Sigmoid colon (tissue), 7 donors: ENCODE data around the gene POC1B. TPM values are rescaled to one million over a fixed set of nuclear protein-coding genes. Genes with fewer than 3 reads are reported as not detected.

Experiments used
- DNase-seq: peaks from one replicate; pipeline ENCODE4 v3.0.0-alpha.2; 2019
- H3K27ac ChIP-seq, 4 donors: fragments of 200-600 bp; sonication (generic); one replicate each; pipeline ENCODE4 v1.5.1; 2016 to 2019; ENCODE audit warnings: mild to moderate bottlenecking in 1 of 4
- H3K27me3 ChIP-seq, 3 donors: fragments of 200-600 bp; sonication (generic); one replicate each; pipeline ENCODE4 v1.5.1; 2019; ENCODE audit warnings: mild to moderate bottlenecking in 1 of 3
- H3K36me3 ChIP-seq, 4 donors: fragments of 200-600 bp; sonication (generic); one replicate each; pipeline ENCODE4 v1.5.1; 2016 to 2019
- H3K4me1 ChIP-seq, 4 donors: fragments of 200-600 bp; sonication (generic); one replicate each; pipeline ENCODE4 v1.5.1; 2017 to 2019
- H3K4me3 ChIP-seq, 4 donors: fragments of 200-600 bp; sonication (generic); one replicate each; pipeline ENCODE4 v1.5.1; 2017 to 2019; ENCODE audit warnings: mild to moderate bottlenecking in 2 of 4, moderate library complexity in 1 of 4
- H3K9me3 ChIP-seq, 4 donors: fragments of 200-600 bp in 3 of 4; sonication (generic) in 3 of 4; one replicate each; pipeline versions ENCODE4 v1.5.1 to v1.6.1; 2013 to 2019
- EP300 ChIP-seq, 4 donors: sonication (generic); formaldehyde crosslinking; IDR thresholded peaks; one replicate each; pipeline ENCODE4 v1.6.1; 2017; ENCODE audit warnings: antibody characterized with exemption in 4 of 4
- POLR2A ChIP-seq, 2 donors: fragments of 450-650 bp; IDR thresholded peaks; one replicate each; pipeline ENCODE4 v1.6.1; 2016; ENCODE audit warnings: antibody characterized with exemption in 2 of 2, mild to moderate bottlenecking in 2 of 2, moderate library complexity in 2 of 2
- POLR2AphosphoS5 ChIP-seq, 4 donors: sonication (generic); formaldehyde crosslinking; IDR thresholded peaks; one replicate each; pipeline ENCODE4 v1.6.1; 2017; ENCODE audit warnings: antibody characterized with exemption in 4 of 4
- WGBS, 2 donors: extraction: QIAGEN DNeasy Blood & Tissue Kit; methylation state at CpG; one replicate each; pipeline ENCODE4 v1.1.7; 2013; 5-methylcytosine and 5-hydroxymethylcytosine counted together
- intact Hi-C: fragments of 100-400 bp; cut with DNase I; formaldehyde crosslinking; loops from one replicate; pipeline ENCODE4 v1.15.1; 2023
- polyA plus RNA-seq, 3 donors: library from polyadenylated mRNA; stranded (reverse); fragments of 200-250 nt; gene quantifications; one replicate each; pipeline ENCODE4 v1.2.3, GENCODE V29; 2013
- total RNA-seq, 4 donors: library from RNA; depleted of rRNA; stranded (reverse); fragments of >200 nt; gene quantifications; one replicate each; pipeline ENCODE4 v1.1.0, GENCODE V29; 2016
- TF ChIP-seq, protein P1 (sequence below), 4 experiments: fragments of 450-650 bp in 3 of 4; fragments of 200-600 bp in 1 of 4; IDR thresholded peaks; one replicate each; pipeline ENCODE4 v1.5.1; 2016 to 2019; ENCODE audit warnings: antibody characterized with exemption in 4 of 4, mild to moderate bottlenecking in 3 of 4, moderate library complexity in 2 of 4
- donor health status: healthy with polysubstance abuse.
- donor health status: Bipolar disorder and iron deficiency.
- donor health status: healthy.

POC1B gene
- total and polyA plus RNA-seq, 7 donors, result 12.5 to 31.7 (median 28.1) TPM

- 0% methylated on average over 43 of the region's 43 CpGs for WGBS, 2 donors
These were observed 1.1 kb downstream of the POC1B start, which contains the start of gene GALNT4 for GRCh38 chr12:89524541-89525304. Gene GALNT4 (minus strand): TSS chr12:89524796. CDS start chr12:89524549, 247 bp downstream.

GRCh38 chr12:89523843-89524540 lies 1.9 kb downstream of the POC1B start:
- peak overlapping the region; percentile 87 to 92 (median 90) for H3K27ac ChIP-seq
- DNase-seq, result no peak
- intact Hi-C loops, result loop anchor here (2.0 to 10.0 kb wide), 3 partner anchors 53 to 1379 kb away; partner anchors contain the start of genes CEP290 and TMTC3
- H3K9me3 ChIP-seq, result no peaks in the 10 kb centered on the region
- H3K27me3 ChIP-seq, result no peaks in the 10 kb centered on the region
- 6 to 29% methylated on average over 21 of the region's 21 CpGs for WGBS, 2 donors
- no peaks in the 10 kb centered on the region for H3K36me3 ChIP-seq
- peaks cover 0 to 52% (median 35%) of the 10 kb centered on the region in 4 donors for H3K4me1 ChIP-seq
- TF ChIP-seq, protein P1, sequence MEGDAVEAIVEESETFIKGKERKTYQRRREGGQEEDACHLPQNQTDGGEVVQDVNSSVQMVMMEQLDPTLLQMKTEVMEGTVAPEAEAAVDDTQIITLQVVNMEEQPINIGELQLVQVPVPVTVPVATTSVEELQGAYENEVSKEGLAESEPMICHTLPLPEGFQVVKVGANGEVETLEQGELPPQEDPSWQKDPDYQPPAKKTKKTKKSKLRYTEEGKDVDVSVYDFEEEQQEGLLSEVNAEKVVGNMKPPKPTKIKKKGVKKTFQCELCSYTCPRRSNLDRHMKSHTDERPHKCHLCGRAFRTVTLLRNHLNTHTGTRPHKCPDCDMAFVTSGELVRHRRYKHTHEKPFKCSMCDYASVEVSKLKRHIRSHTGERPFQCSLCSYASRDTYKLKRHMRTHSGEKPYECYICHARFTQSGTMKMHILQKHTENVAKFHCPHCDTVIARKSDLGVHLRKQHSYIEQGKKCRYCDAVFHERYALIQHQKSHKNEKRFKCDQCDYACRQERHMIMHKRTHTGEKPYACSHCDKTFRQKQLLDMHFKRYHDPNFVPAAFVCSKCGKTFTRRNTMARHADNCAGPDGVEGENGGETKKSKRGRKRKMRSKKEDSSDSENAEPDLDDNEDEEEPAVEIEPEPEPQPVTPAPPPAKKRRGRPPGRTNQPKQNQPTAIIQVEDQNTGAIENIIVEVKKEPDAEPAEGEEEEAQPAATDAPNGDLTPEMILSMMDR (IDR thresholded peaks at IDR 0.05), result no peak
- TF ChIP-seq EP300 (IDR thresholded peaks at IDR 0.05) (no peak), POLR2AphosphoS5 (IDR thresholded peaks at IDR 0.05) (no peak), POLR2A (IDR thresholded peaks at IDR 0.05) (no peak)
- H3K4me3 ChIP-seq, result peak overlapping the region; percentile 74 to 95 (median 94)

More at GRCh38 chr12:89524541-89525304, 1.1 kb downstream of the POC1B start, which contains the start of gene GALNT4:
- H3K9me3 ChIP-seq, result no peaks in the 10 kb centered on the region
- peak within 1 kb of the TSS; percentile 74 to 95 (median 94) for H3K4me3 ChIP-seq
- TF ChIP-seq POLR2AphosphoS5 (IDR thresholded peaks at IDR 0.05), result peak; percentile 59 to 84 (median 79)
- TF ChIP-seq POLR2A (IDR thresholded peaks at IDR 0.05), result peak; percentile 40 to 63
- TF ChIP-seq, protein P1 (IDR thresholded peaks at IDR 0.05), result peak; percentile 58 to 87 (median 80)
- TF ChIP-seq EP300 (IDR thresholded peaks at IDR 0.05), result no peak
- intact Hi-C loops, result loop anchor here (2.0 to 10.0 kb wide), 6 partner anchors 54 to 1380 kb away; partner anchors contain the start of genes CEP290, DUSP6 and TMTC3
- H3K27me3 ChIP-seq, result no peaks in the 10 kb centered on the region
- peak within 1 kb of the TSS; percentile 87 to 92 (median 90) for H3K27ac ChIP-seq
- no peaks in the 10 kb centered on the region for H3K36me3 ChIP-seq
- DNase-seq, result peak; percentile 93
- H3K4me1 ChIP-seq, result peaks cover 0 to 56% (median 35%) of the 10 kb centered on the region in 4 donors

GRCh38 chr12:89523393-89523792 lies 2.5 kb downstream of the POC1B start:
- no peak overlapping the region for H3K27ac ChIP-seq
- H3K4me1 ChIP-seq, result peaks cover 0 to 52% (median 35%) of the 10 kb centered on the region in 4 donors

More at GRCh38 chr12:89523393-89523792, 2.5 kb downstream of the POC1B start:
- H3K36me3 ChIP-seq, result no peaks in the 10 kb centered on the region
- no peak for DNase-seq
- intact Hi-C loops, result loop anchor here (10.0 kb wide), 1 partner anchor 1379 kb away; the partner anchor contains the start of genes CEP290 and TMTC3
- peak overlapping the region; percentile 74 to 95 (median 94) for H3K4me3 ChIP-seq
- H3K27me3 ChIP-seq, result no peaks in the 10 kb centered on the region
- TF ChIP-seq, protein P1 (IDR thresholded peaks at IDR 0.05), result no peak
- no peaks in the 10 kb centered on the region for H3K9me3 ChIP-seq
- WGBS, 2 donors, result 22 to 65% methylated on average over 8 of the region's 8 CpGs
